ENCODE measurements around the gene RNASET2.

RNASET2 gene

GRCh38 chr6:166970091-166970490 lies 13.7 kb upstream of the RNASET2 start:
- Histone ChIP-seq H3K27me3 (ENCODE audit: insufficient read depth, poor library complexity, severe bottlenecking) (no peaks in the 10 kb centered on the region), H3K27ac (replicated peaks) (no peak overlapping the region), H3K4me3 (replicated peaks; ENCODE audit: insufficient read depth, low read length) (no peak overlapping the region)
- TF ChIP-seq POLR2AphosphoS5 (IDR thresholded peaks at IDR 0.05; ENCODE audit: low read depth): no peak
- no peak for TF ChIP-seq CTCF (IDR thresholded peaks at IDR 0.05; ENCODE audit: insufficient read depth, low read length)
- no peak for TF ChIP-seq GABPA (IDR thresholded peaks at IDR 0.05; ENCODE audit: low read depth)
- no peak for DNase-seq (ENCODE audit: low read depth in 1 of 2, low spot score in 1 of 2)

- no peaks in the 10 kb centered on the region for H3K27me3 ChIP-seq (ENCODE audit: insufficient read depth, poor library complexity, severe bottlenecking)
- H3K27ac ChIP-seq (replicated peaks): no peak overlapping the region
- no peak for DNase-seq (ENCODE audit: low read depth in 1 of 2, low spot score in 1 of 2)
- TF ChIP-seq CTCF (IDR thresholded peaks at IDR 0.05; ENCODE audit: insufficient read depth, low read length): no peak
- TF ChIP-seq REST (IDR thresholded peaks at IDR 0.05; ENCODE audit: insufficient replicate concordance, low read depth): no peak
- TF ChIP-seq SPI1 (IDR thresholded peaks at IDR 0.05; ENCODE audit: borderline replicate concordance, low read depth): no peak
- TF ChIP-seq GABPA (IDR thresholded peaks at IDR 0.05; ENCODE audit: low read depth): no peak
- no peak for TF ChIP-seq POLR2AphosphoS5 (IDR thresholded peaks at IDR 0.05; ENCODE audit: low read depth)
- no peak overlapping the region for H3K4me3 ChIP-seq (replicated peaks; ENCODE audit: insufficient read depth, low read length)
Observed at GRCh38 chr6:166969390-166970002, 13.1 kb upstream of the RNASET2 start.

GRCh38 chr6:166966268-166966667 lies 9.9 kb upstream of the RNASET2 start:
- H3K4me3 ChIP-seq (replicated peaks; ENCODE audit: insufficient read depth, low read length): no peak overlapping the region
- no peak overlapping the region for H3K27ac ChIP-seq (replicated peaks)
- TF ChIP-seq SPI1 (IDR thresholded peaks at IDR 0.05; ENCODE audit: borderline replicate concordance, low read depth): no peak
- no peak for TF ChIP-seq GABPA (IDR thresholded peaks at IDR 0.05; ENCODE audit: low read depth)
- no peak for TF ChIP-seq CTCF (IDR thresholded peaks at IDR 0.05; ENCODE audit: insufficient read depth, low read length)
- TF ChIP-seq POLR2AphosphoS5 (IDR thresholded peaks at IDR 0.05; ENCODE audit: low read depth): no peak
- no peak for TF ChIP-seq REST (IDR thresholded peaks at IDR 0.05; ENCODE audit: insufficient replicate concordance, low read depth)
- no peak for DNase-seq (ENCODE audit: low read depth in 1 of 2, low spot score in 1 of 2)
- H3K27me3 ChIP-seq (ENCODE audit: insufficient read depth, poor library complexity, severe bottlenecking): no peaks in the 10 kb centered on the region

GRCh38 chr6:166960609-166960978 lies 4.2 kb upstream of the RNASET2 start:
- no peaks in the 10 kb centered on the region for H3K27me3 ChIP-seq (ENCODE audit: insufficient read depth, poor library complexity, severe bottlenecking)
- no peak for TF ChIP-seq REST (IDR thresholded peaks at IDR 0.05; ENCODE audit: insufficient replicate concordance, low read depth)
- no peak for TF ChIP-seq POLR2AphosphoS5 (IDR thresholded peaks at IDR 0.05; ENCODE audit: low read depth)
- no peak for TF ChIP-seq CTCF (IDR thresholded peaks at IDR 0.05; ENCODE audit: insufficient read depth, low read length)
- no peak for TF ChIP-seq GABPA (IDR thresholded peaks at IDR 0.05; ENCODE audit: low read depth)
- no peak overlapping the region for H3K4me3 ChIP-seq (replicated peaks; ENCODE audit: insufficient read depth, low read length)
- no peak for DNase-seq (ENCODE audit: low read depth in 1 of 2, low spot score in 1 of 2)
- no peak overlapping the region for H3K27ac ChIP-seq (replicated peaks)

Data from HL-60 (cell line).